Activated naive CD8-positive, alpha-beta T cell treated with anti-CD3 and anti-CD28 coated beads, Interleukin-2, amount 10 ng/mL, durations not matched to agents 7 days and 5 days (primary cell): ENCODE measurements around the gene NIPAL4. TPM values are rescaled to one million over a fixed set of nuclear protein-coding genes. Genes with fewer than 3 reads are reported as not detected.

ENCODE experiments used
- ATAC-seq: fragments of 150-1000 bp; cut with Tn5 transposase; one replicate; pipeline ENCODE4 v1.10.0; 2021; ENCODE audit warnings: low read depth, moderate library complexity
- POLR2A ChIA-PET: fragments of 350-600 bp; sonication (Branson Sonifier 250); formaldehyde crosslinking; loops from one replicate; lab custom pipeline; 2021; ENCODE audit warnings: antibody characterized with exemption; lab: Charles Lee
- DNase-seq: peaks from one replicate; pipeline ENCODE4 v3.0.0; 2021
- H3K27ac Mint-ChIP-seq: one replicate; pipeline ENCODE4 v1.8.0; 2022; ENCODE audit warnings: mild to moderate bottlenecking, mixed read lengths
- H3K27me3 Mint-ChIP-seq: one replicate; pipeline ENCODE4 v1.8.0; 2022; ENCODE audit warnings: mild to moderate bottlenecking, moderate library complexity, mixed read lengths
- H3K36me3 Mint-ChIP-seq: one replicate; pipeline ENCODE4 v1.8.0; 2021; ENCODE audit warnings: mild to moderate bottlenecking, mixed read lengths
- H3K4me1 Mint-ChIP-seq: one replicate; pipeline ENCODE4 v1.8.0; 2021; ENCODE audit warnings: mixed read lengths
- H3K4me3 Mint-ChIP-seq: one replicate; pipeline ENCODE4 v1.8.0; 2022; ENCODE audit warnings: mild to moderate bottlenecking, moderate library complexity, mixed read lengths
- H3K9me3 Mint-ChIP-seq: one replicate; pipeline ENCODE4 v1.8.0; 2021; ENCODE audit warnings: mixed read lengths
- total RNA-seq, 2 experiments: library from RNA; stranded (reverse); gene quantifications; one replicate each; pipeline ENCODE4 v1.2.3, GENCODE V29; 2021

The NIPAL4 gene
- total RNA-seq, 2 experiments from 2014 or later: not detected

DNA sequence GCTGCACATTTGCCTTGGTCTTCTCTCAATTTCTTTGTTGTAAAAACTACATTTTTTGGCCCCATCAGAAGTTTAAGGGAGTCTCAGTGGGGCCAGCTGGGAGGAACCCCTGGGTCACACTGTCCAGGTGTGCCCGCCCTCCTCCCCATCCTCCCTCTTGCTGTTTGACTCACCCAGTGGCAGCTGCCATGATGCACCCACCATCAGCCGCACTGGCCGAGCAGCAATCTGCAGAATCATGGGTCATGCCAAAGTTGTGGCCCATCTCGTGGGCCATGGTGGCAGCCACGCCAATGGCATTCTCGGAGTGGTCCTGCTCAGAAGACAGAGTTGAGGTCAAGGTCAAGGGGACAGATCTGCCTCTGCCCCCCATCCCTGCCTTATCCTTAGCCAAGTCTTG lies 45.5 kb downstream of the NIPAL4 start:
- H3K27me3 Mint-ChIP-seq: no peaks in the 10 kb centered on the region
- ATAC-seq (no peak), DNase-seq (no peak)
- H3K9me3 Mint-ChIP-seq: no peaks in the 10 kb centered on the region
- H3K4me3 Mint-ChIP-seq: no peak overlapping the region
- no peak overlapping the region for H3K27ac Mint-ChIP-seq
- peaks cover 51% of the 10 kb centered on the region for H3K36me3 Mint-ChIP-seq
- POLR2A ChIA-PET: no interaction called here
- H3K4me1 Mint-ChIP-seq: peaks cover 28% of the 10 kb centered on the region

DNA sequence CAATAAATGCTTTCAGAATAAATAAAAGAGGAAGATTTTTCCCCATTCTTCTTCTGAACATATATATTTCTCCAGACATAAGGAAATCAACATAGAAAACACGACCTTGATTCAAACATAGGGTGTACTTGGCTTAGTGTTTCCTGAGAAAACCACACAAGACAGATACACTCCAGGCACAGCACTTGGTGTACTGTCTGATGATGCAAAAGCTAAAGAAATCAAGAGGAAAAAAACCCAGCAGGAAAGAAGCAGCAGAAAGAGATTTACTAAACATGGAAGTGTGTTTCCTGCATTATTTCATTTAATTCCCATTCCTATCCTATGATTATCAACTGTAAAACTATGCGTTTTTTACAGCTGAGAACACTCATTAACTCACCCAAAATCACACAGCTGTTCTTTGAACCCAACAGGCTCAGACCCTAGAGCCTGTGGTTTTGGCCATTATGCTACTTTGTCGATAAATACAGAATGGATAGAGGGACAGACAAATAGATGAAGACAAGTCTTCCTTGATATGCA lies 46.1 kb downstream of the NIPAL4 start:
- Mint-ChIP-seq H3K4me3 (no peak overlapping the region), H3K9me3 (no peaks in the 10 kb centered on the region), H3K36me3 (peaks cover 47% of the 10 kb centered on the region), H3K27ac (no peak overlapping the region), H3K4me1 (peaks cover 27% of the 10 kb centered on the region), H3K27me3 (no peaks in the 10 kb centered on the region)
- ATAC-seq (no peak), DNase-seq (no peak)
- POLR2A ChIA-PET: no interaction called here

GRCh38 chr5:157506981-157507780 lies 47.2 kb downstream of the NIPAL4 start:
- H3K27me3 Mint-ChIP-seq: no peaks in the 10 kb centered on the region
- peaks cover 44% of the 10 kb centered on the region for H3K36me3 Mint-ChIP-seq
- H3K4me3 Mint-ChIP-seq: no peak overlapping the region
- no peak for ATAC-seq
- no peak overlapping the region for H3K27ac Mint-ChIP-seq
- no peak for DNase-seq
- POLR2A ChIA-PET: no interaction called here
- H3K4me1 Mint-ChIP-seq: peaks cover 25% of the 10 kb centered on the region
- no peaks in the 10 kb centered on the region for H3K9me3 Mint-ChIP-seq

- H3K4me1 Mint-ChIP-seq: peaks cover 17% of the 10 kb centered on the region
- peaks cover 2% of the 10 kb centered on the region for H3K27me3 Mint-ChIP-seq
- no peak overlapping the region for H3K4me3 Mint-ChIP-seq
- H3K27ac Mint-ChIP-seq: peak overlapping the region; percentile 52
- POLR2A ChIA-PET: no interaction called here
- H3K9me3 Mint-ChIP-seq: no peaks in the 10 kb centered on the region
- ATAC-seq: no peak
- DNase-seq: no peak
- H3K36me3 Mint-ChIP-seq: peaks cover 49% of the 10 kb centered on the region
Observed at GRCh38 chr5:157509093-157509492, 49.1 kb downstream of the NIPAL4 start.

DNA sequence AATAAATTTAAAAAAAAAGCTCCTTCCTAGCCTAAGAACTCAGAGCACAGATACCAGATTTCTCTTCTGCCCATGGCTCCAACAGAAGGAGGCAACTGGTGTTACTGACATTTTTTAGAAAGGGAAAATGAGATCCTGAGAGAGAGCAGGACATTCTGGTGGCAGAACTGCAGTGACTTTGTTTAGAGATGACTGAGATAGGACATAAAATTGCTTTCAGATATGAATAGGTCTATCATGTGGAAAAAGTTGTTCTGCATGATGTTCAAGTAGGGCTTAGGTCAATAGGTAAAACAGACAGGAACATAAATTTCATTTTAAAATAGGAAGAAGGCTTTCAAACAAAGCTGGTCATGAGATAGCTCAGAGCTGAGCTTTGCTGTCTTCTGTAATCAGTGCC lies 49.6 kb downstream of the NIPAL4 start:
- POLR2A ChIA-PET: no interaction called here
- peaks cover 17% of the 10 kb centered on the region for H3K4me1 Mint-ChIP-seq
- H3K4me3 Mint-ChIP-seq: no peak overlapping the region
- no peak for DNase-seq
- H3K27me3 Mint-ChIP-seq: peaks cover 2% of the 10 kb centered on the region
- H3K27ac Mint-ChIP-seq: no peak overlapping the region
- H3K36me3 Mint-ChIP-seq: peaks cover 49% of the 10 kb centered on the region
- no peaks in the 10 kb centered on the region for H3K9me3 Mint-ChIP-seq
- no peak for ATAC-seq

DNA sequence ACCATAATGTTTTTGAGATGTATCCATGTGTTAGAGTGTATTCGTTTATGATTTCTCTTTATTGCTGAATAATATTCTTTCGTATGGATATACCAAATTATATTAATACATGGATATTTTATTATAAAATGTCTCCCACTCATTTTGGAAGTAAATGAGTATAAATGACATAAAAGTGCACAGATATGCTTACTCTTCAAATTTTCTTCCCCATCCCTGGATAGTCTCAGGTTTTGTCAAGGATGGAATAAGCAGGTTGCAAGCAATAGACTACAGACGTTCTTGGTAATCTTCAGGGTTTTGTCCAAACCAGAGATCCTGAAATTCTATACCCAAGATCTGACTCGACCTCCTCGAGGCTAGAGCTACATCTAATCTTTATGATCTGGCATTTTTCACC lies 50.7 kb downstream of the NIPAL4 start:
- H3K36me3 Mint-ChIP-seq: peaks cover 47% of the 10 kb centered on the region
- ATAC-seq: no peak
- peaks cover 2% of the 10 kb centered on the region for H3K27me3 Mint-ChIP-seq
- H3K9me3 Mint-ChIP-seq: no peaks in the 10 kb centered on the region
- peaks cover 15% of the 10 kb centered on the region for H3K4me1 Mint-ChIP-seq
- H3K27ac Mint-ChIP-seq: no peak overlapping the region
- POLR2A ChIA-PET: no interaction called here
- no peak for DNase-seq
- no peak overlapping the region for H3K4me3 Mint-ChIP-seq

DNA sequence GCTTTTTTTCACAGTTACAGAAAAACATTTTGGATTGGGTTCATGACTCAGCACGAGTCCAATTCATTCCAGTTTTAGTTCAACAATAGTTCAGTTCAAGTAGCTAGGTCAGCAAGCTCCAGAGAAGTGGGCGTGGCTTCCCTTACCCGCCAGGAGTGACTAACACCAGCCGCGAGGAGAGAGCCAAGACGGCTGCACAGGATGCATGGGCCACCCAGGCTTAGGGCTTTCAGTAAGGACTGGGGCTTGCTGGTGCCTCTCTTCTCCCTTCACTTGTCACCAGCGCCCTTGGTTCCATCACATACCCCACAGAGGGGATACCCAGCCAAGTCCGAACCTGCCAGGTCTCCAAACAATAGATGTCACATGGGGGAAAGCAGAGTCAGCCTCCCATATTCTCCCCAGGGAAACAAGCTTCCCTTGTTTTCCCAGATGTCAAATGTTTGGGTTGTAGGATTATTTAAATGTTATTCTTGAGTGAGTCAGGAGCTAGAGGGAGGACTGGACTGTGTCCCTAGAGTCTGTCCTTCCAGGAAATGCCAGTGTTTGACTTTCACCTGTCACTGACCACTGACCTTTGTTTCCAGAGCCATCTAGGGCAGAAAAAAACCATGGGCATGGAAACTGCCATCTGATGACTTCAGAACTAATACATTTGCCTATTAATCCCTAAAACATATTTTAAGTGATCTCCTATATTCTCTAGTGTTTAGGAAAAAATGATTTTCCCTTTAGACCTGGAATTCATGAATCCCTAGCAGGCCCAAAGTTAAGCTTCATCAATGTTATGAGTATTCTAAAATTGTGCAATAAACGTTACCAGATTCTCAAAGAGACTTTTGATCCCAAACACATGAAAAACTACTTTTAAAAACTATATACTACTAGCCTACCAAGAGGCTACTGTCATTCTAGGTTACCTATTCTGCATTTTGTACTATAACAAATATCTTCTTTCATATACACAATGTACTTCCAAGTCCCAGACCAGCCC lies 51.9 kb downstream of the NIPAL4 start:
- no peaks in the 10 kb centered on the region for H3K9me3 Mint-ChIP-seq
- H3K27ac Mint-ChIP-seq: no peak overlapping the region
- POLR2A ChIA-PET: no interaction called here
- no peak for DNase-seq
- no peak for ATAC-seq
- H3K36me3 Mint-ChIP-seq: peaks cover 46% of the 10 kb centered on the region
- H3K27me3 Mint-ChIP-seq: peaks cover 2% of the 10 kb centered on the region
- H3K4me3 Mint-ChIP-seq: no peak overlapping the region
- H3K4me1 Mint-ChIP-seq: peaks cover 5% of the 10 kb centered on the region

DNA sequence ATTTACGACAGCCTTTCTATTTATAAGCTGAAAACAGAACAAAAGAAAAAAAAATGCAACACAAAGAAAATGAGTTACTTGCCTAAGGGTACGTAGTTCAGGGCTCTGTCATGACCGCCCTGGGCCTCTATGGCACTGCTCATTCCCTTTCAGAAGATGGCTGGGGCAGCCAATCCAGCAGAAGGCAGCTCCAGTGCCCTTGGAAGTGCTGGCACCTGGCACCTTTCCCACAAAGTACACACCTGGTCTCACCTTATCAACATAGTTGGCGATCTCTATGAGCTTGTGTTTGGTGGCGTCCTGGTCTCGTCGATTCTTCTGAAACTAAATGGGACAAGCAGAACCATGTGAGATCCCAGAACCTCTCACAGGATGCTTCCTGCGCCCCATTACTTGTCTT lies 53.2 kb downstream of the NIPAL4 start:
- DNase-seq (no peak), ATAC-seq (no peak)
- no peak overlapping the region for H3K4me3 Mint-ChIP-seq
- no peaks in the 10 kb centered on the region for H3K9me3 Mint-ChIP-seq
- H3K36me3 Mint-ChIP-seq: peaks cover 47% of the 10 kb centered on the region
- no peak overlapping the region for H3K27ac Mint-ChIP-seq
- peaks cover 5% of the 10 kb centered on the region for H3K4me1 Mint-ChIP-seq
- POLR2A ChIA-PET: no interaction called here
- peaks cover 2% of the 10 kb centered on the region for H3K27me3 Mint-ChIP-seq

- ATAC-seq (no peak), DNase-seq (no peak)
- no peak overlapping the region for H3K27ac Mint-ChIP-seq
- H3K36me3 Mint-ChIP-seq: peaks cover 42% of the 10 kb centered on the region
- H3K9me3 Mint-ChIP-seq: no peaks in the 10 kb centered on the region
- peaks cover 2% of the 10 kb centered on the region for H3K27me3 Mint-ChIP-seq
- POLR2A ChIA-PET: no interaction called here
- H3K4me3 Mint-ChIP-seq: no peak overlapping the region
- H3K4me1 Mint-ChIP-seq: peaks cover 16% of the 10 kb centered on the region
Observed at GRCh38 chr5:157514974-157515373, 55.0 kb downstream of the NIPAL4 start.

GRCh38 chr5:157516006-157516405 lies 56.0 kb downstream of the NIPAL4 start:
- peaks cover 21% of the 10 kb centered on the region for H3K4me1 Mint-ChIP-seq
- H3K36me3 Mint-ChIP-seq: peaks cover 40% of the 10 kb centered on the region
- H3K9me3 Mint-ChIP-seq: no peaks in the 10 kb centered on the region
- H3K27ac Mint-ChIP-seq: no peak overlapping the region
- DNase-seq (no peak), ATAC-seq (no peak)
- POLR2A ChIA-PET: no interaction called here
- no peak overlapping the region for H3K4me3 Mint-ChIP-seq
- H3K27me3 Mint-ChIP-seq: peaks cover 2% of the 10 kb centered on the region

DNA sequence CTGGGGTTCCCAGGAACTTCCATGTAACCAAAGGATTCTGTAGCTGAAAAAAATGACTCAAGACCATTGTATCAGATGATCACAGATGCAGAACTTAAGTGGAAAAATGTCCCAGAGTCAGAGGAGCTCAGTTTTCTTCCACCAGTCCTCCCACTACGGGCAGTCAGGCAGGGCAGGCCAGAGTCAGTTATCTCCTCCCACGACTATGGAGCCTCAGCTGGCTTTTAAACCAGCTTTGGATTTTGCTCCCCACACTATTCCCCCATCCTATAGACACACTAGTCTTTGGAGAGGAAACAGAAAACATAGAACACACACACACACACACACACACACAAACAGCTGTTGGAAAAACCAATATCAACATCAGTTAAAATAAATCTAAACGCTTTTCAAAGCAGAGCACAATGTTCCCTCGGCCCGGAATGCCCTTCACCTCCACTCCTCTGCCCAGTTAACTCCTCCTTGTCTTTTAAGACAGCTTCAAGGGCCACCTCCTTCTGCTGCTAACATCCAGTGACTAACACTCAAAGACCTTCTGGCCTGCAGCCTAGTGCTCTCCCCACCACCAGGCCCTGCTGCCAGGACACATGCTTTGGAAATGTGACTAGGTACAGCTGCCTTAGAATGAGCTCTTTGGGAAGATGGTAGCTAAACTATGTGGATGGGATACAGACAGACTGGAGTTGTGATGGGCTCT lies 56.8 kb downstream of the NIPAL4 start:
- POLR2A ChIA-PET: no interaction called here
- no peak for ATAC-seq
- no peak for DNase-seq
- Mint-ChIP-seq H3K4me1 (peaks cover 21% of the 10 kb centered on the region), H3K27me3 (peaks cover 2% of the 10 kb centered on the region), H3K4me3 (no peak overlapping the region), H3K36me3 (peaks cover 38% of the 10 kb centered on the region), H3K9me3 (no peaks in the 10 kb centered on the region), H3K27ac (no peak overlapping the region)

DNA sequence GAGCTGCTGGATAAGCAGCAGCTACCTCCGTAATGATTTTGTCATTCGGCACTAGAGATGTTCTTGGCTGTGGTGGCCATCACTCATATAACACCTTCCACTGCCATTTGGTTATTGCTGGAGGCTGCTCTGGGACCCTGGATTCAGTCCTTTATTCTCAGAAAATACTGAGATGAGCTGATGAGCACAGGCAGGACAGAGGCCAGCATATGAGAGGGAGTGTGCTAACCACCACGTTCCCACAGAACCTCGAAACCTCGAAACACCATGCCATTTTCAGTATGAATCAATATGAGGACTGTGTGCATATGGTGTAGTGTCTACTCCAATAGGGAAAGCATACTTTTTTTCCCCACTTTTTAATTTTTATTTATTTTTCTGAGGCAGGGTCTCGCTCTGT lies 59.0 kb downstream of the NIPAL4 start:
- H3K27ac Mint-ChIP-seq: no peak overlapping the region
- H3K36me3 Mint-ChIP-seq: peaks cover 30% of the 10 kb centered on the region
- no peaks in the 10 kb centered on the region for H3K27me3 Mint-ChIP-seq
- peaks cover 19% of the 10 kb centered on the region for H3K4me1 Mint-ChIP-seq
- no peaks in the 10 kb centered on the region for H3K9me3 Mint-ChIP-seq
- POLR2A ChIA-PET: no interaction called here
- H3K4me3 Mint-ChIP-seq: no peak overlapping the region
- peak; percentile 42 for DNase-seq
- ATAC-seq: peak; percentile 74
